Measurements from ENCODE around the gene SSUH2.

Gene SSUH2

DNA sequence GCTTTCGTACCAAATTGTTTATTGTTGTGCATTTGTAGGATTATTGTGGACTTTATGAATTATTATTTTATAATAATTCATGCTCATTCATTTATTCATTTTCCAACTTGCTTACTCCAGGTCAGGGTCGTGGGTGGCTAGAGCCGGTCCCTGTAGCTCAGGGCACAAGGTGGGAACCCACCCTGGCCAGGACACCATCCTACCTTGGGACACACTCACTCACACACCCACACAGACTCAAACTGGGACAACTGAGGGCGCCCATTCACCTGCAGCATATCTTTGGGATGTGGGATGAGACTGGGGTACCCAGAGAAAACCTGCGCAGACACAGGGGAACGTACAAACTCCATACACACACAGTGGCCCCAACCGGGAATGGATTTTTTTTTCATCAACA lies 40.6 kb downstream of the SSUH2 start:
- TF ChIP-seq, protein P1, sequence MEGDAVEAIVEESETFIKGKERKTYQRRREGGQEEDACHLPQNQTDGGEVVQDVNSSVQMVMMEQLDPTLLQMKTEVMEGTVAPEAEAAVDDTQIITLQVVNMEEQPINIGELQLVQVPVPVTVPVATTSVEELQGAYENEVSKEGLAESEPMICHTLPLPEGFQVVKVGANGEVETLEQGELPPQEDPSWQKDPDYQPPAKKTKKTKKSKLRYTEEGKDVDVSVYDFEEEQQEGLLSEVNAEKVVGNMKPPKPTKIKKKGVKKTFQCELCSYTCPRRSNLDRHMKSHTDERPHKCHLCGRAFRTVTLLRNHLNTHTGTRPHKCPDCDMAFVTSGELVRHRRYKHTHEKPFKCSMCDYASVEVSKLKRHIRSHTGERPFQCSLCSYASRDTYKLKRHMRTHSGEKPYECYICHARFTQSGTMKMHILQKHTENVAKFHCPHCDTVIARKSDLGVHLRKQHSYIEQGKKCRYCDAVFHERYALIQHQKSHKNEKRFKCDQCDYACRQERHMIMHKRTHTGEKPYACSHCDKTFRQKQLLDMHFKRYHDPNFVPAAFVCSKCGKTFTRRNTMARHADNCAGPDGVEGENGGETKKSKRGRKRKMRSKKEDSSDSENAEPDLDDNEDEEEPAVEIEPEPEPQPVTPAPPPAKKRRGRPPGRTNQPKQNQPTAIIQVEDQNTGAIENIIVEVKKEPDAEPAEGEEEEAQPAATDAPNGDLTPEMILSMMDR (IDR thresholded peaks at IDR 0.05; ENCODE audit: low read depth, low read length), result no peak
- no peaks in the 10 kb centered on the region for H3K27me3 ChIP-seq (ENCODE audit: insufficient read depth, low read depth, severe bottlenecking)
- H3K27ac ChIP-seq, result no peak overlapping the region
- H3K4me3 ChIP-seq (ENCODE audit: low read depth, low read length), result no peak overlapping the region
- H3K36me3 ChIP-seq, result no peaks in the 10 kb centered on the region
- DNase-seq, result no peak
- H3K9me3 ChIP-seq (ENCODE audit: severe bottlenecking), result no peaks in the 10 kb centered on the region

DNA sequence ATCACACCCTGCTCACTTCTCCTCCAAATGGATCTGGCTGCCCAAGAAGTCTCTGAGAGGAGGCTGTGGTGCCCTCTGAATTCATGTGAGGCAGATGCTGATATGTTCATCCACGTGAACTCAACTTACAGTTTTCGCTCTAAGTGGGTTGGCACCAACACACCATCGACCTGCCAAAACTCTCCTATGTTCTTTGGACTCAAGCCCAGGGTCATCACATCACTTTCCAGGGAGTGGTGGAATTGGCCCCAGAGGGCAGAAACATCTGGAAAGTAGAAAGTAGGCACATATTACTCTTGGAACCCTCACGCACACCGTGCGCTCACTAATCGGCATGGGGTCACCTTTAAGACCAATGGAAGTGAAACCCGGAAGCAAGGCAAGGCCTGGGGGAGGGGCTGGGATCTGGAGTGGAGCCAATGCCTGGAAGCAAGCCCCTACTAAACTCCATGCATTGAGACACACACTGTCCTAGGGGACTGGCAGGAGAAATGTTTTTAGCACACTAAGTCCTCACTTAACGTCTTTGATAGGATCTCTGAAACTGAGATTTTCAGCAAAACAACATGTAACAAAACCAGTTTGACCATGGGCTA lies 41.4 kb downstream of the SSUH2 start:
- Histone ChIP-seq H3K27ac (no peak overlapping the region), H3K4me3 (ENCODE audit: low read depth, low read length) (no peak overlapping the region), H3K27me3 (ENCODE audit: insufficient read depth, low read depth, severe bottlenecking) (no peaks in the 10 kb centered on the region), H3K36me3 (no peaks in the 10 kb centered on the region), H3K9me3 (ENCODE audit: severe bottlenecking) (no peaks in the 10 kb centered on the region)
- TF ChIP-seq, protein P1 (IDR thresholded peaks at IDR 0.05; ENCODE audit: low read depth, low read length), result no peak
- DNase-seq, result no peak

DNA sequence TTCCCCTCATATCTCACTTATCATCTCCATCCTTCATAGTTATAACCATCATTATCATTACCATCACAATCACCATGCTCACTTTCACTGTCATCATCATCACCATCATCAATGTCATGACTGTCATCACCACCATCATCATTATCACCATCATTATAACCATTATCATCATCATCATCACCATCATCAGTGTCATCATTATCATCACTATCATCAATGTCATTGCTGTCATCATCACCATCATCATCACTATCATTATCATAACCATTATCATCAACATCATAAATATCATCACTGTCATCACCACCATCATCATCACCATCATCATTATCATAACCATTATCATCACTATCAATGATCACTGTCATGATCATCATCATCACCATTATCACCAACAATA lies 44.1 kb downstream of the SSUH2 start:
- TF ChIP-seq, protein P1 (IDR thresholded peaks at IDR 0.05; ENCODE audit: low read depth, low read length), result no peak
- no peak for DNase-seq
- no peaks in the 10 kb centered on the region for H3K9me3 ChIP-seq (ENCODE audit: severe bottlenecking)
- no peak overlapping the region for H3K4me3 ChIP-seq (ENCODE audit: low read depth, low read length)
- H3K36me3 ChIP-seq, result no peaks in the 10 kb centered on the region
- no peak overlapping the region for H3K27ac ChIP-seq
- H3K27me3 ChIP-seq (ENCODE audit: insufficient read depth, low read depth, severe bottlenecking), result no peaks in the 10 kb centered on the region

DNA sequence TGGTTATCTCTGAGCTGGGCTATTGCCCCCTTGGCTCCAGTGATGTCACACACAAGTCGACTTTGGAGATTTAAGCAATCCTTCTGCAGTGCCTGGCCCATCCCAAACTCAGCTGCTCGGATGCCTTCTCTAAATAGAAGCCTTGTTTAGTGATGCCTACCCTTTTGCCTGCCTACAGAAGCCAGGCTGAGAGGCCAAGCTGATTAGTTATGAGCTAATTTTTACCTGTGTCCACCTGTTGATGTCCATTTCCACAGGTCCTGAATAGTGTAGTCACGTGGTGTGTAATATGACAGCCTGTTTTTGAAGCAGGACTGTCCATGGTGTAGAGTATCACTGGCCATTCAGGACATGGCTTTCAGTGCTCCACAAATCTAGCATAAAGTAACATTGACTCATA lies 45.5 kb downstream of the SSUH2 start:
- TF ChIP-seq, protein P1 (IDR thresholded peaks at IDR 0.05; ENCODE audit: low read depth, low read length), result no peak
- no peak overlapping the region for H3K4me3 ChIP-seq (ENCODE audit: low read depth, low read length)
- no peaks in the 10 kb centered on the region for H3K36me3 ChIP-seq
- H3K27ac ChIP-seq, result no peak overlapping the region
- H3K9me3 ChIP-seq (ENCODE audit: severe bottlenecking), result no peaks in the 10 kb centered on the region
- no peaks in the 10 kb centered on the region for H3K27me3 ChIP-seq (ENCODE audit: insufficient read depth, low read depth, severe bottlenecking)
- no peak for DNase-seq

DNA sequence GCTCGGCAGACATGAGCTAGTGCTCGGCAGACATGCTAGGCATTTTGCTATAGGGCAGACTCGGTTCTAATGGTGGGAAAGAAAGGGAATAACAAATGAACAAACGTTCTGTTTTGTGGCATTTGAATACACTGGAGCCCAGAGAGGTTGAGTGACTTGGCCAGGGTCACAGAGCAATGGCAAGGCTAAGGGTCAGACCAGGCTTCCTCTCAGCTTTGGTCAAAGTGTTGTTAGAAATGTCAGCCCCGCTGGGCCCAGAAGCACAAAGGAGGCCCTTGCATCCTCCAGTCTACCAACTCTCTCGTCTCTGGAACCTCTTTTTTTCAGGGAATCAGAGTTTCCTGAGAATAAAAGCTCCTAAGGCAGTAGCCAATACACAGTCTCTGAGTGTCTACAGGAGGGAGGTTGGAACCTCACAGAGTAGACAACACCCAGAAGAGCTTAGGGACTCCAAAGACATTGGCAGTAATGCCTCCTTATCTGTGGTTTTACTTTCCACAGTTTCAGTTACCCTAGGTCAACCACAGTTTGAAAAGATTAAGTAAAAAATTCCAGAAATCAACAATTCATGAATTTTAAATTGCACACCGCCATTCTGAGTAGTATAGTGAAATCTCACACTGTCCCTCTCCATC lies 47.3 kb downstream of the SSUH2 start:
- Histone ChIP-seq H3K27ac (no peak overlapping the region), H3K9me3 (ENCODE audit: severe bottlenecking) (no peaks in the 10 kb centered on the region), H3K27me3 (ENCODE audit: insufficient read depth, low read depth, severe bottlenecking) (no peaks in the 10 kb centered on the region), H3K4me3 (ENCODE audit: low read depth, low read length) (no peak overlapping the region), H3K36me3 (no peaks in the 10 kb centered on the region)
- no peak for DNase-seq
- TF ChIP-seq, protein P1 (IDR thresholded peaks at IDR 0.05; ENCODE audit: low read depth, low read length), result no peak

Data from WERI-Rb-1 (cell line).